Ovary (tissue), 3 donors: Measurements from ENCODE around the gene NSG2.

Experiments used
- EP300 ChIP-seq: sonication (generic); formaldehyde crosslinking; IDR thresholded peaks from one replicate; pipeline ENCODE4 v1.6.1; 2017; ENCODE audit warnings: antibody characterized with exemption
- POLR2A ChIP-seq: fragments of 450-650 bp; IDR thresholded peaks from one replicate; pipeline ENCODE4 v1.6.1; 2017; ENCODE audit warnings: antibody characterized with exemption, mild to moderate bottlenecking, moderate library complexity
- TF ChIP-seq, protein P1 (sequence below), 3 donors: fragments of 450-650 bp in 2 of 3; fragments of 200-600 bp in 1 of 3; IDR thresholded peaks; one replicate each; pipeline versions ENCODE4 v1.5.1 to v1.8.0; 2016 to 2022; ENCODE audit warnings: antibody characterized with exemption in 3 of 3, mild to moderate bottlenecking in 1 of 3
- donor health status: DM: no; HTN: no; CAD: no.

DNA sequence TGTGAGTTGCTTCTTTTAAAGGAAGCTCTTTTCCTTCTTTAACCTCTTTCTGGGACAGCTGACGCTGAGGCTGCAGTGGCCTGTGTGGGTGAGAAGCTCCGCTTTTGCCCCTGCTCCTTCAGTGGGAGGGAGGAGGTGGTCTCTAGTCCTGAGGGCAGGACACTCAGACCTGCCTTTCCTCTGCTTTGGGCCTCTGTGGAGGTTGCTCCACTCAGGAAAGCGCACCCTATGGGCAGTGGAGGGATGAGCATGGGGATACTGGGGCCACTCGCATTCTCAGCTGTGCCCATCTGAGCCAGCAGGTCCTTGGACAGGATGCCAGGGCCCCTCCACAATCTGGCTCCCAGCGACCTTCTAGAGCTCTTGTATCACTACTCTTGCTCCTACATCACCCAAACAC is 111.5 kb downstream of the NSG2 start:
- TF ChIP-seq, protein P1, sequence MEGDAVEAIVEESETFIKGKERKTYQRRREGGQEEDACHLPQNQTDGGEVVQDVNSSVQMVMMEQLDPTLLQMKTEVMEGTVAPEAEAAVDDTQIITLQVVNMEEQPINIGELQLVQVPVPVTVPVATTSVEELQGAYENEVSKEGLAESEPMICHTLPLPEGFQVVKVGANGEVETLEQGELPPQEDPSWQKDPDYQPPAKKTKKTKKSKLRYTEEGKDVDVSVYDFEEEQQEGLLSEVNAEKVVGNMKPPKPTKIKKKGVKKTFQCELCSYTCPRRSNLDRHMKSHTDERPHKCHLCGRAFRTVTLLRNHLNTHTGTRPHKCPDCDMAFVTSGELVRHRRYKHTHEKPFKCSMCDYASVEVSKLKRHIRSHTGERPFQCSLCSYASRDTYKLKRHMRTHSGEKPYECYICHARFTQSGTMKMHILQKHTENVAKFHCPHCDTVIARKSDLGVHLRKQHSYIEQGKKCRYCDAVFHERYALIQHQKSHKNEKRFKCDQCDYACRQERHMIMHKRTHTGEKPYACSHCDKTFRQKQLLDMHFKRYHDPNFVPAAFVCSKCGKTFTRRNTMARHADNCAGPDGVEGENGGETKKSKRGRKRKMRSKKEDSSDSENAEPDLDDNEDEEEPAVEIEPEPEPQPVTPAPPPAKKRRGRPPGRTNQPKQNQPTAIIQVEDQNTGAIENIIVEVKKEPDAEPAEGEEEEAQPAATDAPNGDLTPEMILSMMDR (IDR thresholded peaks at IDR 0.05), result no peak
- TF ChIP-seq EP300, result no peak
- no peak for TF ChIP-seq POLR2A
